ENCODE measurements around the gene GLT8D2. TPM values are rescaled to one million over a fixed set of nuclear protein-coding genes. Genes with fewer than 3 reads are reported as not detected.

The GLT8D2 gene
- polyA plus RNA-seq, 1 experiment: 119 TPM

GRCh38 chr12:104003596-104003995 lies 46.4 kb downstream of the GLT8D2 start:
- Histone ChIP-seq H3K27me3 (ENCODE audit: control insufficient read depth, insufficient read depth, low read length) (no peaks in the 10 kb centered on the region), H3K4me3 (ENCODE audit: low read depth, low read length) (no peak overlapping the region), H3K9me3 (ENCODE audit: control insufficient read depth, insufficient read depth, low read length) (peaks cover 2% of the 10 kb centered on the region; the same call in 1 of the 2 replicates), H3K27ac (ENCODE audit: low read depth, low read length) (no peak overlapping the region)
- no peak for DNase-seq (ENCODE audit: low read depth, low spot score)
- ChIA-PET CTCF (no interaction called here), POLR2A (no interaction called here)
- no peak for TF ChIP-seq CTCF (IDR thresholded peaks at IDR 0.05; ENCODE audit: low read depth, low read length)

GRCh38 chr12:104002686-104003085 lies 47.3 kb downstream of the GLT8D2 start:
- ChIA-PET CTCF (no interaction called here), POLR2A (no interaction called here)
- no peaks in the 10 kb centered on the region for H3K9me3 ChIP-seq (ENCODE audit: control insufficient read depth, insufficient read depth, low read length)

GRCh38 chr12:104000807-104001434 lies 49.1 kb downstream of the GLT8D2 start:
- Histone ChIP-seq H3K27me3 (ENCODE audit: control insufficient read depth, insufficient read depth, low read length) (no peaks in the 10 kb centered on the region), H3K9me3 (ENCODE audit: control insufficient read depth, insufficient read depth, low read length) (no peaks in the 10 kb centered on the region), H3K4me3 (ENCODE audit: low read depth, low read length) (no peak overlapping the region), H3K27ac (ENCODE audit: low read depth, low read length) (no peak overlapping the region)
- no peak for DNase-seq (ENCODE audit: low read depth, low spot score)
- CTCF ChIA-PET: interaction anchor here (0.6 kb wide), 1 partner anchor 65 kb away, joined by 3 read pairs; no protein-coding TSS in a partner anchor
- TF ChIP-seq CTCF (IDR thresholded peaks at IDR 0.05; ENCODE audit: low read depth, low read length): no peak
- POLR2A ChIA-PET: no interaction called here

More at GRCh38 chr12:104002686-104003085, 47.3 kb downstream of the GLT8D2 start:
- Histone ChIP-seq H3K4me3 (ENCODE audit: low read depth, low read length) (no peak overlapping the region), H3K27ac (ENCODE audit: low read depth, low read length) (no peak overlapping the region), H3K27me3 (ENCODE audit: control insufficient read depth, insufficient read depth, low read length) (no peaks in the 10 kb centered on the region)
- TF ChIP-seq CTCF (IDR thresholded peaks at IDR 0.05; ENCODE audit: low read depth, low read length): no peak
- no peak for DNase-seq (ENCODE audit: low read depth, low spot score)

- Histone ChIP-seq H3K4me3 (ENCODE audit: low read depth, low read length) (no peak overlapping the region), H3K9me3 (ENCODE audit: control insufficient read depth, insufficient read depth, low read length) (no peaks in the 10 kb centered on the region), H3K27me3 (ENCODE audit: control insufficient read depth, insufficient read depth, low read length) (no peaks in the 10 kb centered on the region), H3K27ac (ENCODE audit: low read depth, low read length) (no peak overlapping the region)
- ChIA-PET CTCF (interaction anchor here (0.9 kb wide), 1 partner anchor 9 kb away, joined by 3 read pairs; no protein-coding TSS in a partner anchor), POLR2A (no interaction called here)
- DNase-seq (ENCODE audit: low read depth, low spot score): no peak
- no peak for TF ChIP-seq CTCF (IDR thresholded peaks at IDR 0.05; ENCODE audit: low read depth, low read length)
Observed at GRCh38 chr12:103998976-103999375, 51.0 kb downstream of the GLT8D2 start.

GRCh38 chr12:103997286-103997900 lies 52.6 kb downstream of the GLT8D2 start:
- Histone ChIP-seq H3K9me3 (ENCODE audit: control insufficient read depth, insufficient read depth, low read length) (no peaks in the 10 kb centered on the region), H3K27ac (ENCODE audit: low read depth, low read length) (peak overlapping the region; percentile 22), H3K4me3 (ENCODE audit: low read depth, low read length) (no peak overlapping the region), H3K27me3 (ENCODE audit: control insufficient read depth, insufficient read depth, low read length) (no peaks in the 10 kb centered on the region)
- ChIA-PET CTCF (interaction anchor here (1.2 to 2.4 kb wide), 2 partner anchors 61 to 112 kb away, joined by 4 to 13 read pairs; no protein-coding TSS in a partner anchor), POLR2A (interaction anchor here (0.6 to 1.1 kb wide), 2 partner anchors 11 to 175 kb away, joined by 3 to 4 read pairs; no protein-coding TSS in a partner anchor)
- TF ChIP-seq CTCF (IDR thresholded peaks at IDR 0.05; ENCODE audit: low read depth, low read length): no peak
- no peak for DNase-seq (ENCODE audit: low read depth, low spot score)
